GM23338 (cell line): ENCODE data around the gene RXFP2. TPM values are rescaled to one million over a fixed set of nuclear protein-coding genes. Genes with fewer than 3 reads are reported as not detected.

Source experiments
- ATAC-seq: fragments of 200-7000 bp; cut with Tn5 transposase; 3 replicates; pipeline ENCODE4 v1.9.1; 2020
- DNase-seq: peaks from one replicate; pipeline ENCODE4 v3.0.0-alpha.2; 2015; ENCODE audit warnings: low spot score
- H2AFZ ChIP-seq: fragments of 200-600 bp; sonication (generic); 2 replicates; pipeline ENCODE4 v1.8.0; 2016; ENCODE audit warnings: antibody characterized with exemption, mild to moderate bottlenecking, moderate library complexity
- H3F3A ChIP-seq: fragments of 200-600 bp; sonication (generic); replicated peaks from 2 replicates; pipeline ENCODE4 v1.8.0; 2017; ENCODE audit warnings: antibody characterized with exemption, mixed run types, low read depth
- H3K27ac ChIP-seq: fragments of 200-600 bp; sonication (generic); 2 replicates; pipeline ENCODE4 v1.6.1; 2016; ENCODE audit warnings: low read depth
- H3K27me3 ChIP-seq: fragments of 200-600 bp; sonication (generic); 2 replicates; pipeline ENCODE4 v1.8.0; 2016; ENCODE audit warnings: mild to moderate bottlenecking, mixed run types, moderate library complexity; ENCODE audit not compliant: insufficient read depth
- H3K36me3 ChIP-seq: fragments of 200-600 bp; sonication (generic); 2 replicates; pipeline ENCODE4 v1.8.0; 2016; ENCODE audit warnings: mild to moderate bottlenecking; ENCODE audit not compliant: insufficient read depth
- H3K4me1 ChIP-seq: fragments of 200-600 bp; sonication (generic); 2 replicates; pipeline ENCODE4 v1.8.0; 2016; ENCODE audit warnings: mild to moderate bottlenecking, moderate library complexity; ENCODE audit not compliant: insufficient read depth
- H3K4me2 ChIP-seq: fragments of 200-600 bp; sonication (generic); 2 replicates; pipeline ENCODE4 v1.7.1; 2017; ENCODE audit warnings: mixed run types
- H3K4me3 ChIP-seq: fragments of 200-600 bp; sonication (generic); 2 replicates; pipeline ENCODE4 v1.6.1; 2016; ENCODE audit warnings: mixed run types
- H3K79me2 ChIP-seq: fragments of 200-600 bp; sonication (generic); replicated peaks from 2 replicates; pipeline ENCODE4 v1.8.0; 2017; ENCODE audit warnings: mild to moderate bottlenecking; ENCODE audit not compliant: insufficient read depth
- H3K9me2 ChIP-seq: fragments of 200-600 bp; sonication (generic); 2 replicates; pipeline ENCODE4 v1.8.0; 2017; ENCODE audit not compliant: insufficient read depth
- H4K20me1 ChIP-seq: fragments of 200-600 bp; sonication (generic); replicated peaks from 2 replicates; pipeline ENCODE4 v1.8.0; 2017; ENCODE audit warnings: mild to moderate bottlenecking; ENCODE audit not compliant: insufficient read depth
- H3K27ac Mint-ChIP-seq: 2 replicates; pipeline ENCODE4 v1.8.0; 2020; ENCODE audit warnings: inconsistent platforms, mild to moderate bottlenecking, moderate library complexity, mixed read lengths
- H3K27me3 Mint-ChIP-seq: 3 replicates; pipeline ENCODE4 v1.8.0; 2022; ENCODE audit warnings: low read depth, mild to moderate bottlenecking, moderate library complexity, mixed read lengths, inconsistent platforms; ENCODE audit not compliant: insufficient read depth, poor library complexity
- H3K36me3 Mint-ChIP-seq: 3 replicates; pipeline ENCODE4 v1.8.0; 2021; ENCODE audit warnings: low read depth, mild to moderate bottlenecking, inconsistent platforms, moderate library complexity, mixed read lengths
- H3K4me1 Mint-ChIP-seq: 3 replicates; pipeline ENCODE4 v1.8.0; 2020; ENCODE audit warnings: mild to moderate bottlenecking, inconsistent platforms, mixed read lengths
- H3K4me3 Mint-ChIP-seq: 3 replicates; pipeline ENCODE4 v1.8.0; 2021; ENCODE audit warnings: moderate library complexity, mild to moderate bottlenecking, inconsistent platforms, mixed read lengths
- H3K9me3 Mint-ChIP-seq: 3 replicates; pipeline ENCODE4 v1.8.0; 2020; ENCODE audit warnings: moderate library complexity, mild to moderate bottlenecking, inconsistent platforms, mixed read lengths
- CREB1 ChIP-seq: fragments of 250-450 bp; sonication (Bioruptor Pico); IDR thresholded peaks from 2 replicates; pipeline ENCODE4 v1.5.0; 2020; ENCODE audit warnings: low read depth, mild to moderate bottlenecking, moderate library complexity
- EZH2 ChIP-seq: fragments of 200-600 bp; sonication (generic); IDR thresholded peaks from one replicate; pipeline ENCODE4 v1.8.0; 2017; ENCODE audit warnings: antibody characterized with exemption, mild to moderate bottlenecking, low read depth; ENCODE audit not compliant: unreplicated experiment
- EZH2phosphoT487 ChIP-seq: fragments of 200-600 bp; sonication (generic); IDR thresholded peaks from one replicate; pipeline ENCODE4 v1.8.1; 2018; ENCODE audit warnings: antibody characterized with exemption; ENCODE audit not compliant: unreplicated experiment
- NANOG ChIP-seq: IDR thresholded peaks from 2 replicates; pipeline ENCODE4 v1.6.1; 2016; ENCODE audit warnings: antibody characterized with exemption, borderline replicate concordance
- STAT1 ChIP-seq: IDR thresholded peaks from one replicate; pipeline ENCODE4 v1.6.1; 2016; ENCODE audit warnings: antibody characterized with exemption; ENCODE audit not compliant: unreplicated experiment
- ZNF114 ChIP-seq: fragments of 250-450 bp; sonication (Bioruptor Pico); IDR thresholded peaks from 2 replicates; pipeline ENCODE4 v1.5.0; 2020; ENCODE audit warnings: mild to moderate bottlenecking, moderate library complexity
- ZNF331 ChIP-seq: fragments of 250-450 bp; sonication (Bioruptor Pico); IDR thresholded peaks from 2 replicates; pipeline ENCODE4 v1.5.0; 2020; ENCODE audit warnings: low read depth, mild to moderate bottlenecking, moderate library complexity
- polyA plus RNA-seq: library from polyadenylated mRNA; unstranded; fragments of >200 nt; fragmentation: Nextera tagmentation; extraction: Ambion mirVana; gene quantifications from 2 replicates; pipeline ENCODE4 v1.2.1, GENCODE V29; 2016
- total RNA-seq: library from RNA; depleted of rRNA; stranded (reverse); fragments of >200 nt; shearing (Covaris generic); gene quantifications from 2 replicates; pipeline ENCODE4 v1.2.3, GENCODE V29; 2014
- TF ChIP-seq, protein P1 (sequence below): IDR thresholded peaks from one replicate; pipeline ENCODE4 v1.6.1; 2018; ENCODE audit warnings: antibody characterized with exemption; ENCODE audit not compliant: unreplicated experiment
- TF ChIP-seq, protein P2 (sequence below): IDR thresholded peaks from 2 replicates; pipeline ENCODE4 v1.6.1; 2016; ENCODE audit warnings: antibody characterized with exemption
- TF ChIP-seq, protein P3 (sequence below): fragments of 250-450 bp; sonication (Bioruptor Pico); IDR thresholded peaks from 2 replicates; pipeline ENCODE4 v1.5.0; 2020; ENCODE audit warnings: mild to moderate bottlenecking, moderate library complexity

Gene RXFP2
- total and polyA plus RNA-seq, 2 experiments from 2014 or later: not detected

DNA sequence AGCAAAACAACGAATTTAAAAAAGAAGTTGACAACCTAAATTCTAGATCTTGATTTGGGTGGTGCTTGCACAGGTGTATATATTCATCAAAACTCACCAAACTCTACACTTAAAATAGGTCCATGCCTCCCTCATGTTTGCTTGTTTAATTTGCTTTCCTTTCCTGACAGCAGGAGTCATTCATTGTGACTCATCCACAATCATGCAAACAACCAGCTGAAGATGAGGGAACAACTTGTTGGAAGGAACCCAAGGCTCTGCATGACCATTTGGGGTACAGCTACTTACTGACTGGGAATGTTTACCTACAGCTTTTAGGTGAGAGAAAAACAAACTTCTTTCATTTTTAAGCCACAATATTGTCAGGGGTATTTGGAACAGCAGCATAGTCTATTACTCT is 96.6 kb downstream of the RXFP2 start:
- Histone ChIP-seq H3K79me2 (no peaks in the 10 kb centered on the region), H3K36me3 (no peaks in the 10 kb centered on the region), H3K4me1 (no peaks in the 10 kb centered on the region), H2AFZ (no peak overlapping the region), H3K9me2 (no peaks in the 10 kb centered on the region), H3K27me3 (no peaks in the 10 kb centered on the region), H3K4me2 (no peak overlapping the region), H3F3A (no peaks in the 10 kb centered on the region), H3K27ac (no peak overlapping the region), H3K4me3 (no peak overlapping the region), H4K20me1 (no peaks in the 10 kb centered on the region)
- Mint-ChIP-seq H3K27ac (no peak overlapping the region), H3K4me3 (no peak overlapping the region), H3K9me3 (no peaks in the 10 kb centered on the region; the same call in 2 of the 3 replicates), H3K36me3 (no peaks in the 10 kb centered on the region; the same call in 2 of the 3 replicates), H3K27me3 (peaks cover 5% of the 10 kb centered on the region), H3K4me1 (no peaks in the 10 kb centered on the region)
- DNase-seq: no peak
- TF ChIP-seq EZH2phosphoT487 (no peak), CREB1 (CRISPR knock-in tag) (no peak), ZNF114 (CRISPR knock-in tag) (no peak), ZNF331 (CRISPR knock-in tag) (no peak), NANOG (no peak), STAT1 (no peak), EZH2 (no peak)
- TF ChIP-seq, protein P1, sequence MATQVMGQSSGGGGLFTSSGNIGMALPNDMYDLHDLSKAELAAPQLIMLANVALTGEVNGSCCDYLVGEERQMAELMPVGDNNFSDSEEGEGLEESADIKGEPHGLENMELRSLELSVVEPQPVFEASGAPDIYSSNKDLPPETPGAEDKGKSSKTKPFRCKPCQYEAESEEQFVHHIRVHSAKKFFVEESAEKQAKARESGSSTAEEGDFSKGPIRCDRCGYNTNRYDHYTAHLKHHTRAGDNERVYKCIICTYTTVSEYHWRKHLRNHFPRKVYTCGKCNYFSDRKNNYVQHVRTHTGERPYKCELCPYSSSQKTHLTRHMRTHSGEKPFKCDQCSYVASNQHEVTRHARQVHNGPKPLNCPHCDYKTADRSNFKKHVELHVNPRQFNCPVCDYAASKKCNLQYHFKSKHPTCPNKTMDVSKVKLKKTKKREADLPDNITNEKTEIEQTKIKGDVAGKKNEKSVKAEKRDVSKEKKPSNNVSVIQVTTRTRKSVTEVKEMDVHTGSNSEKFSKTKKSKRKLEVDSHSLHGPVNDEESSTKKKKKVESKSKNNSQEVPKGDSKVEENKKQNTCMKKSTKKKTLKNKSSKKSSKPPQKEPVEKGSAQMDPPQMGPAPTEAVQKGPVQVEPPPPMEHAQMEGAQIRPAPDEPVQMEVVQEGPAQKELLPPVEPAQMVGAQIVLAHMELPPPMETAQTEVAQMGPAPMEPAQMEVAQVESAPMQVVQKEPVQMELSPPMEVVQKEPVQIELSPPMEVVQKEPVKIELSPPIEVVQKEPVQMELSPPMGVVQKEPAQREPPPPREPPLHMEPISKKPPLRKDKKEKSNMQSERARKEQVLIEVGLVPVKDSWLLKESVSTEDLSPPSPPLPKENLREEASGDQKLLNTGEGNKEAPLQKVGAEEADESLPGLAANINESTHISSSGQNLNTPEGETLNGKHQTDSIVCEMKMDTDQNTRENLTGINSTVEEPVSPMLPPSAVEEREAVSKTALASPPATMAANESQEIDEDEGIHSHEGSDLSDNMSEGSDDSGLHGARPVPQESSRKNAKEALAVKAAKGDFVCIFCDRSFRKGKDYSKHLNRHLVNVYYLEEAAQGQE: no peak
- TF ChIP-seq, protein P2, sequence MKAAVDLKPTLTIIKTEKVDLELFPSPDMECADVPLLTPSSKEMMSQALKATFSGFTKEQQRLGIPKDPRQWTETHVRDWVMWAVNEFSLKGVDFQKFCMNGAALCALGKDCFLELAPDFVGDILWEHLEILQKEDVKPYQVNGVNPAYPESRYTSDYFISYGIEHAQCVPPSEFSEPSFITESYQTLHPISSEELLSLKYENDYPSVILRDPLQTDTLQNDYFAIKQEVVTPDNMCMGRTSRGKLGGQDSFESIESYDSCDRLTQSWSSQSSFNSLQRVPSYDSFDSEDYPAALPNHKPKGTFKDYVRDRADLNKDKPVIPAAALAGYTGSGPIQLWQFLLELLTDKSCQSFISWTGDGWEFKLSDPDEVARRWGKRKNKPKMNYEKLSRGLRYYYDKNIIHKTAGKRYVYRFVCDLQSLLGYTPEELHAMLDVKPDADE: no peak
- TF ChIP-seq, protein P3, sequence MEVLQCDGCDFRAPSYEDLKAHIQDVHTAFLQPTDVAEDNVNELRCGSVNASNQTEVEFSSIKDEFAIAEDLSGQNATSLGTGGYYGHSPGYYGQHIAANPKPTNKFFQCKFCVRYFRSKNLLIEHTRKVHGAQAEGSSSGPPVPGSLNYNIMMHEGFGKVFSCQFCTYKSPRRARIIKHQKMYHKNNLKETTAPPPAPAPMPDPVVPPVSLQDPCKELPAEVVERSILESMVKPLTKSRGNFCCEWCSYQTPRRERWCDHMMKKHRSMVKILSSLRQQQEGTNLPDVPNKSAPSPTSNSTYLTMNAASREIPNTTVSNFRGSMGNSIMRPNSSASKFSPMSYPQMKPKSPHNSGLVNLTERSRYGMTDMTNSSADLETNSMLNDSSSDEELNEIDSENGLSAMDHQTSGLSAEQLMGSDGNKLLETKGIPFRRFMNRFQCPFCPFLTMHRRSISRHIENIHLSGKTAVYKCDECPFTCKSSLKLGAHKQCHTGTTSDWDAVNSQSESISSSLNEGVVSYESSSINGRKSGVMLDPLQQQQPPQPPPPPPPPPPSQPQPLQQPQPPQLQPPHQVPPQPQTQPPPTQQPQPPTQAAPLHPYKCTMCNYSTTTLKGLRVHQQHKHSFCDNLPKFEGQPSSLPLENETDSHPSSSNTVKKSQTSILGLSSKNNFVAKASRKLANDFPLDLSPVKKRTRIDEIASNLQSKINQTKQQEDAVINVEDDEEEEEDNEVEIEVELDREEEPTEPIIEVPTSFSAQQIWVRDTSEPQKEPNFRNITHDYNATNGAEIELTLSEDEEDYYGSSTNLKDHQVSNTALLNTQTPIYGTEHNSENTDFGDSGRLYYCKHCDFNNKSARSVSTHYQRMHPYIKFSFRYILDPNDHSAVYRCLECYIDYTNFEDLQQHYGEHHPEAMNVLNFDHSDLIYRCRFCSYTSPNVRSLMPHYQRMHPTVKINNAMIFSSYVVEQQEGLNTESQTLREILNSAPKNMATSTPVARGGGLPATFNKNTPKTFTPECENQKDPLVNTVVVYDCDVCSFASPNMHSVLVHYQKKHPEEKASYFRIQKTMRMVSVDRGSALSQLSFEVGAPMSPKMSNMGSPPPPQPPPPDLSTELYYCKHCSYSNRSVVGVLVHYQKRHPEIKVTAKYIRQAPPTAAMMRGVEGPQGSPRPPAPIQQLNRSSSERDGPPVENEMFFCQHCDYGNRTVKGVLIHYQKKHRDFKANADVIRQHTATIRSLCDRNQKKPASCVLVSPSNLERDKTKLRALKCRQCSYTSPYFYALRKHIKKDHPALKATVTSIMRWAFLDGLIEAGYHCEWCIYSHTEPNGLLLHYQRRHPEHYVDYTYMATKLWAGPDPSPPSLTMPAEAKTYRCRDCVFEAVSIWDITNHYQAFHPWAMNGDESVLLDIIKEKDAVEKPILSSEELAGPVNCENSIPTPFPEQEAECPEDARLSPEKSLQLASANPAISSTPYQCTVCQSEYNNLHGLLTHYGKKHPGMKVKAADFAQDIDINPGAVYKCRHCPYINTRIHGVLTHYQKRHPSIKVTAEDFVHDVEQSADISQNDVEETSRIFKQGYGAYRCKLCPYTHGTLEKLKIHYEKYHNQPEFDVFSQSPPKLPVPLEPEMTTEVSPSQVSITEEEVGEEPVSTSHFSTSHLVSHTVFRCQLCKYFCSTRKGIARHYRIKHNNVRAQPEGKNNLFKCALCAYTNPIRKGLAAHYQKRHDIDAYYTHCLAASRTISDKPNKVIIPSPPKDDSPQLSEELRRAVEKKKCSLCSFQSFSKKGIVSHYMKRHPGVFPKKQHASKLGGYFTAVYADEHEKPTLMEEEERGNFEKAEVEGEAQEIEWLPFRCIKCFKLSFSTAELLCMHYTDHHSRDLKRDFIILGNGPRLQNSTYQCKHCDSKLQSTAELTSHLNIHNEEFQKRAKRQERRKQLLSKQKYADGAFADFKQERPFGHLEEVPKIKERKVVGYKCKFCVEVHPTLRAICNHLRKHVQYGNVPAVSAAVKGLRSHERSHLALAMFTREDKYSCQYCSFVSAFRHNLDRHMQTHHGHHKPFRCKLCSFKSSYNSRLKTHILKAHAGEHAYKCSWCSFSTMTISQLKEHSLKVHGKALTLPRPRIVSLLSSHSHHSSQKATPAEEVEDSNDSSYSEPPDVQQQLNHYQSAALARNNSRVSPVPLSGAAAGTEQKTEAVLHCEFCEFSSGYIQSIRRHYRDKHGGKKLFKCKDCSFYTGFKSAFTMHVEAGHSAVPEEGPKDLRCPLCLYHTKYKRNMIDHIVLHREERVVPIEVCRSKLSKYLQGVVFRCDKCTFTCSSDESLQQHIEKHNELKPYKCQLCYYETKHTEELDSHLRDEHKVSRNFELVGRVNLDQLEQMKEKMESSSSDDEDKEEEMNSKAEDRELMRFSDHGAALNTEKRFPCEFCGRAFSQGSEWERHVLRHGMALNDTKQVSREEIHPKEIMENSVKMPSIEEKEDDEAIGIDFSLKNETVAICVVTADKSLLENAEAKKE (CRISPR knock-in tag): no peak
- ATAC-seq: no peak
